SK-MEL-5 (cell line): ENCODE results near the gene DISP3. TPM values are rescaled to one million over a fixed set of nuclear protein-coding genes. Genes with fewer than 3 reads are reported as not detected.

Experiments used
- DNase-seq: peaks from one replicate; pipeline ENCODE4 v3.0.0-alpha.2; 2016; ENCODE audit warnings: low read depth, low spot score
- in situ Hi-C: cut with HindIII; loops from 2 replicates; pipeline ENCODE4 v1.10.0; 2016; ENCODE audit warnings: low sequenced_read_pairs, high pct_unique_total_duplicates, low pct_unique_long_range_greater_than_20kb
- total RNA-seq: library from RNA; depleted of rRNA; stranded (reverse); fragments of >200 nt; shearing (Covaris generic); gene quantifications from 2 replicates; pipeline ENCODE4 v1.2.3, GENCODE V29; 2014

DISP3 gene
- total RNA-seq, 1 experiment from 2014 or later = 0.08 TPM

DNA sequence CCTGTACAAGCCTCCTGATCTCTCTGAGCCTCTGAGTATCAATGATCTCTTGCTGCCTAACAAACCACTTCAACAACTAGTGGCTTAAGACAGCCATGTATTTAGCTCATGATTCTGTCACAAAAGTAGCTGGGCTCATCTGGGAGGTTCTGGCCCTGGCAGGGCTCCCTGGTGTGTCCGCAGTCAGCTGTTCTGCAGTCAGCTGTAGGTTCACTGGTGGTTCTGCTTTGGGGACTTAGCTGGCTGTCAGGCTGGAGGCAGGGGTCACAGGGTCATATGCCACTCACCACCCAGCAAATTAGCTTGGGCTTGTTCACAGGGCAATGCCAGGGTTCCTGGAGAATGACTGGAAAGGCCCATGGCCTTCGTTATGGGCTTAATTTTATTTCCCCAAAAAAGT lies 64.8 kb downstream of the DISP3 start:
- DNase-seq = no peak
- in situ Hi-C loops = no loop called here

DNA sequence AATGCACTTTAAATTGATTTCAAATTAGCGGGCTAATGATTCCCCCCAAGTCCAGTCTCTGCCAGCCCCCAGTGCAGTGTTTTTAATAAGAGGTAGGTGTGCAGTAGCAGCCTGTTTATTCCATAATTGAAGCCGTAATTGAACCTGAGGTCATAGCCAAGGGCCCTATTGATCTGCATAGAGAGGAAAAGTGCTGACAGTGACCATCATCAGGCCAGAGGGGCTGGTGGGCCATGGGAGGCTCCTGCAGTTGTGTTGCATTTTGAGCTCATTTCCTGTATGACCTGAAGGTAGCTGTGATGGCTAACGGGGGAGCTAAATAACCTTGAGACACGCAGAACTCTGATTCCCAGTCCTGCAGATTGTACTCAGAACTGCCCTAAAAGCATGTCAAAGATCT lies 67.5 kb downstream of the DISP3 start:
- in situ Hi-C loops = no loop called here
- DNase-seq = no peak

DNA sequence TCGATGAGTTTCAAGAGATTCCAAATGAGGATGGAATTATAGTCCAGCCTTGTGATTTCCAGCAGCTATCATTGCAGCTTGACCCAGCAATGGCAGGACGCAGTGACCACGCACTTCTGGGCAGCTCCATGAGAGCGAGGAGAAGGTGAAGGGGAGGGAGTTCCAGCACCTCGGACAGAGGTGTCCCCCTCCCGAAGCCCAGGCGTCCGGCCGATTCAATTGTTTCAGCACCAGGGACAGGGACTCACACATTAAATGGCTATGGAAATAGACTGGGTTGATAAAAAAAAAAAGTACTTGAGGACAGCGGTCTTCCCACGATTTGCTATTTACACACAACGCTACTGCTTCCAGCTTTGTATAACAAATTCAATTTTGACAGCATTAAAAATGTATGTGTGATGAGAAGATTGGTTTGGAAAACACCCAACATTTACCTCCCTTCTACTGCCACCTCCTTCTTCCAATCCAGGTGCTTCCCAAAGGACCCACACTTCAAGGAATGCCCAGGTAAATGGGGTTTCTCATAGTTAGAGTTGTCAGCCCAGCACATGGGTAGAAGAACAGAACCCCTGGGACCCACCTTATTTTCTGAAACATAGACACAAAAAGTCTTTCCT lies 71.8 kb downstream of the DISP3 start:
- DNase-seq = peak; percentile 68
- in situ Hi-C loops = no loop called here

DNA sequence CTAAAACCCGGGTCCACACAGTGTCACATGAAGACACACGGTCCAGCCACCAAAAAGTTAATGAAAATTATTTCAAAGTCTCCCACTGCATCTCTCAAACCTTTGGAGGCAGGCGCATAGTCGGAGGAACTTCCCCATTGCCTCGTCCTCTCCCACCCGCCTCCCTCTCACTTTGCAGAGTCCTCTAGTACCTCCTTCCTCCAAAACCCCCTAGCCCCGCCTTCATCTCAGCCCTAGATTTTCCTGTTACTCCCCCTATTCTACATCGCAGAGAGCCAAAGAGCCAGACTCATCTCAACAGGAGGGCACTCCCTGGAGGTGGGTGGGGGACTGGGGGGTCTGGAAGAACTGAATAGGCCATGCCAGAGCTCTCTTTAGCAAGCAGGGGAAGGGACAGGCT lies 79.3 kb downstream of the DISP3 start:
- in situ Hi-C loops = no loop called here
- DNase-seq = no peak

DNA sequence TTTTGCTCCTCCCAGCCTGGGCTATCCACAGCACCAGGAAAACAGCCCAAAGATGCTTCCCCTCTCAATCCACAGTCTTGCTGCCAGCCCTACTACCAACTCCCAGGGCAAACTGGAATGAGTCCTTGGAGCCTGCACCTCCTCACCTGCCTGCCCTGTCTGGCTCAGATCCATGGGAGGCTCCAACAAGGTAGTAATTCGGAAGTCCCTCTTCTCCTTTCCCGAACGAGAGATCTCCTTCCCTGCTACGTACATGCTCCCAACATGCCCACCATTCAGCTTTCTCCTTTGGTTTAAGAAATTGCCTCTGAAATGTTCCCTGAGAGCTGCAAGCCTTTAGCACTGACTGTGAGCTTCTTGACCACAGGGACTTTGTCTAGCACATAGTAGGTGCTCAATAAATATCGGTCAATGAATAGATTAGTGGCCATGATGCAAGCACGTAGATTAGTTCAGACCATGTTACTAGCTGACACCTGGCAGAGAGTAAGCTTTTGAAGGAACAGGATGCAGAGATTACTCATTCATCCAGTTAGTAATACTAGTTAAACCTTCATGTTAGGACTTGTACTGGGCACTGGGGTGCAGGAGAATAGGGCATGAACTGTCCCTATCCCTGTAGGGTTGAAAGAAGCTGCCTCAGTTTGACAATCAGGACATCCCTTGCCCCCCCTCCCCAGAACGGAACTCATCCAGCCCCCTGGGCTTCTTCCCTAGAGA lies 80.1 kb downstream of the DISP3 start:
- in situ Hi-C loops = no loop called here

DNA sequence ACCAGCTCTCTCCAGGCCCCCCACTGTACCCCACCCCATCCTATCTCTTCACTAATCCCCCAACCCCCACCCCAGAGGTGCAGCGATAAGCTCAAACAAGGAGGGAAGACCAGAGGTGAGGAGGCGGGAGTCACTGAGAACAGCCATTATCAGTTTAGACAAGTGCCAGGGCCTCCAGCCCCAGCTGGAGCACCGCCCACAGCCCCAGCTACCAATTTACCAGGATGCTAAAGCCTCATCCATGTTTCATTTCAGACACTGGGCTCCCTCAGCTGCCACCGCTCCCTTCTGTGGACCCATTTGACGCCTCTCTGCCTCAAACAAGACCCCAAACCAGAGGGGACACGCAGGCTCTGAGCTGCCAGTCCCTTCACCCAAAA lies 80.6 kb downstream of the DISP3 start:
- DNase-seq = no peak
- in situ Hi-C loops = no loop called here

More for the DNA sequence above, 80.1 kb downstream of the DISP3 start:
- DNase-seq = no peak

DNA sequence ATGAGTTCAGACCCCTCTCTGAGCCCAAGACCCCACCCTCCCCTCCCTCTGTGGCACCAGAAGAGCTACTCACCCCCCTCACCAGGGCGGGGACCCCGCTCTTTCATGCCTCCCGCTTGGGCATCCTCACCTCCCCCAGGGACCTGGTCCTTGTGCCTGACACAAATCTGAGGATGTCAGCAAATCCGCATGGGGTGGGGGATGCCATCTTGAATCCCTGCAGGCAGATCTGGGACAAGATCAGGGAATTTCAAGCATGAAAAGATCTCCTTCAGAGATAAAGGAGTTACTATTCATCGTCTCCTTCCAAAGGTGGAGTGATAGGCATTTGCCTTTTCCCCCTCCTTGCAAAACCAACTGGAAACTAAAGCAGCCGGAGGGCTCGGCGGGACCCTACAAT lies 81.1 kb downstream of the DISP3 start:
- no peak for DNase-seq
- in situ Hi-C loops = no loop called here

DNA sequence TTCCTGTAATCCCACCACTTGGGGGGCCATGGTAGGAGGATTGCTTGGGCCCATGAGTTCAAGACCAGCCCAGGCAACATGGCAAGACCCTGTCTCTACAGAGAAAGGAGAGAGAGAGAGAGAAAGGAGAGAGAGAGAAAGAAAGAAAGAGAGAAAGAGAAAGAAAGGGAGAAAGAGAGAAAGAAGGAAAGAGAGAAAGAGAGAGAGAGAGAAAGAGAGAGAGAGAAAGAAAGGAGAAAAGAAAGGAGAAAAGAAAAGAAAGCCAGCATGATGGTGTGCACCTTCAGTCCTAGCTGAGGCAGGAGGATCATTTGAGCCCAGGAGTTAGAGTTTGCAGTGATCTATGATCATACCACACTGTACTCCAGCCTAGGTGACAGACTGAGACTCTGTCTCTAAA lies 82.8 kb downstream of the DISP3 start:
- in situ Hi-C loops = no loop called here
- DNase-seq = no peak

DNA sequence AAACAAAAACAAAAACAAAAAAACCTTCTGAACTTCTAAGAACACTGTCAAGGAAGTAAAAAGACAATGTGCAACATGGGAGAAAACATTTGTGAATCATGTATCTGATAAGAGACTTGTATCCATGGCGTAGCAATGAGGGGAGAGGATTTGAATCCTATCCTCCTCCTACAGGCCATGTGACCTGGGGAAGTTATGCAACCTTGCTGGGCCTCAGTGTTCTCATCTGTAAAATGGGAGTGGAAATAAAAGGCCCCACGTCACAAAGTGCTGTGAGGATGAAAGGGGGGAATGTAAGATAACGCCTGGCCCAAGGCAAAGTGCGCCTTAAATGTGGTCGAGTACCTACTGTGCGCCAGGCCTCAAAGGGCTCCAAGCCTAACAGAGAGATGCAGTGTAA lies 83.7 kb downstream of the DISP3 start:
- DNase-seq = no peak
- in situ Hi-C loops = no loop called here

DNA sequence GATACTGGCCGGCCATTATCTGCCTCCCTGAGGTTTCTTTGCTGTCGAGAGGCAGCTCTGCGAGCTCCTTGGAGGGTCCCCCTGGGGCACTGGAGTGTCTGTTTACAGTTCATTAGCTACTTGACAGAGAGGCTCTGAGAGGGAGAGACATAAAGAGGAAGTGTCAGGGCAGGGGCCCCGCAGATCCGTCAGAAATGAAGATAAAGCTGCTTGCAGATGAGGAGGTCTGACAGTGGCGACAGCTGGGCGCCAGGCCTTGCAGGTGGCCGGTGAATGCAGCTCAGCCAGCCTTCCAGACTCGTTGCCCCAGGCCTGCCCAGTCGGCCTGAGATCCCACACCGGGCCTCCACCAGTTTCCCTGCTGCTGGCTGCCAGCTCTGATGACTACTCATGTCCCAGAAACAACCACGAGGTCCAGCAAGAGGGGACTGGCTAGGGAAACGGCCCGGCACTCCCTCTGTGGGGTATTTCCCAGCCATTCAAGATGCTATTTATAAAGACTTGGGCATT lies 84.7 kb downstream of the DISP3 start:
- no peak for DNase-seq
- in situ Hi-C loops = no loop called here

DNA sequence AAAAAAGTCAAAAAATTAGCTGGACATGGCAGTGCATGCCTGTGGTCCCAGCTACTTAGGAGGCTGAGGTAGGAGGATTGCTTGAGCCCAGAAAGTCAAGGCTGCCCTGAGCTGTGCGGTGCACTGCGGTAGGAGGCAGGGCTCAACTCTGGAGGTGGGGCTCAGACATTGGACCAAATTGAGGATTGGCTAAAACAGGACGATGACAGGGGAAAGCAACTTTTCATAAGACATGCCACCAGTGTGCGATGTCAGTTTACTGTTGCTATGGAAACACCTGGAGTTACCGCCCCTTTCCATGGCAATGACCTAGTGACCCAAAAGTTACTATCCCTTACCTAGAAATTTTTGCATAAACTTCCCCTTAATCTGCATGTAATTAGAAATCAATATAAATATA lies 85.3 kb downstream of the DISP3 start:
- in situ Hi-C loops = no loop called here
- DNase-seq = no peak

DNA sequence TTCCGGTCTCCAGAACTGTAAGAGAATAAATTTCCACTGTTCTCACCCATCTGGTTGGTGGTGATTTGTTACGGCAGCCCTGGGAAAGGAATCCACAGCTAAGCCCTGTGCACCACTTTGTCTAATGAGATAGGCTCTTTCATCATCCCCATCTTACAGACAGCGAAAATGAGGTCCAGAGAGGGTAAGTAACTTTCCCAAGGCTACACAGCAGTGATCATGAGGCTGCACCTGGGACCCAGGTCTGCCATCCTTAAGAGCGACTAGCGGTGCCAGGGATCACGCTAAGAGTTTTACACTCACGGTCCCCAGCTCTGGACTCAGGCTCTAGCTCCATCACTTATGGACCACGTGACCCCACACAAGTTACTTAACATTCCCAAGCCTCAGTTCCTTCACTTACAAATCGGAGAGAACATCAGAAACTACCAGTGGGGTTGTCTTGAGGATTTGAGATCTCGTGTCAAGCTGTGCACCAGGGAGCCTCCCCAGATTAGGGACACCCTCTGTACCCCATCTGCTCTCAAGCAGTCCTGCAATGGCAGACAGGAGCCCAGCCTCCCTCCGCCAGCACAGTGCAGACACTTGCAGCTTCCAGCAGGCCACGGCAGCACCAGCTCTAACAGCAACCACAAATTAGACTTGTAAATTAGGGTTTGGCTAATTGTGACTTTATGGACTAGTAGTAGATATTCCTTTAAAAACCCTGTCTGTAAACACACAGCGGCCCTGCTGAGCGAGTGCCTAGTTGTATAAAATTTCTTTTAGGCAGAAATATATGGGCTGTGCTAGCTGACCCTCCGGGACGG lies 87.3 kb downstream of the DISP3 start:
- DNase-seq = no peak
- in situ Hi-C loops = no loop called here

DNA sequence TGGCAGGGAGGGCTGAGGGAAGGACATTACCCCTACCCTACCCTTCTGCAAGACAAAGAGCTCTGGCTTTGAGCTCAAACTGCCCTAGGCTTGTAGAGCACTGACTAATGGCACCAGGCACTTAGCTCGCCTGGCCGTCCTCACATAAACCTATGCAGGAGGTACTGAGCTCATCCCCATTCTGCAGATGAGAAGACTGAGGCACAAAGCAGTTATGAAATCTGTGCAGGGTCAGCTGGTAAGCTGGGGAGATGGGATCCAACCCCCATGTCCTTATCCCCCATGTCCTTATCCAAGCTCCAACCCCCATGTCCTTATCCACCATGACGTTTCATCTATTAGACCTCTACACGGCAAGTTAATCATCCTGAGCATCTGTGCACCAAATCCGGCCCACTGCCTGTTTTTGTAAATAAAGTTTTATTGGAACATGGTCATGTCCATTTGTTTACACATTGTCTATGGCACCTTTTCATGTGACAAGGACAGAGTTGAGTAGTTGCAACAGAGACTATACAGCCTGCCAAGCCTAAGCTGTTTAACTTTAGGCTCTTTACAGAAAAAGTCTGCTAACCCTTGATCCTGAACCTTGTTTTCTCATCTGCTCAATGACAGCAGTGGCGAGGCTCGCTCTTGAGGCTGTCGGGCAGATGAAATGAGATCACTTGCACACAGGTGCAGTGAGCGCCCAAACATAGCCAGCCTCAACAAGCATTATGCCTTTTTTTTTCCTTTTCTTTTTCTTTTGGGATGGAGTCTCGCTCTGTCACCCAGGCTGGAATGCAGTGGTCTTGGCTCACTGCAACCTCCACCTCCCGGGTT lies 88.5 kb downstream of the DISP3 start:
- in situ Hi-C loops = no loop called here
- DNase-seq = no peak

DNA sequence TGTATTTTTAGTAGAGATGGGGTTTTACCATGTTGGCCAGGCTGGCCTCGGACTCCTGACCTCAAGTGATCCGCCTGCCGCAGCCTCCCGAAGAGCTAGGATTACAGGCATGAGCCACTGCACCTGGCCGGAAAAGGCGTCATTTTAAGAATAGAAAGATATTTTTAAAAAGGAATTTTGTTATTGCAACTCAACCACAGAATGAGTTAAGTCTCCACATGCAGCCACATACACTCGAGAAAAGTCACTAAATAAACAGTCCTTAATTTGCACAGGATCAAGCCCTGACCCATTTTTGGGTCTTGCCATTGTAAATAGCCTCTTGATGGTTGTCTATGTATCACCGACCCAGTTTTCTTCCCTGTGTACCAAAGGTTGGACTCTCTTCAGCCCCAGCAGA lies 89.7 kb downstream of the DISP3 start:
- DNase-seq = no peak
- in situ Hi-C loops = no loop called here

DNA sequence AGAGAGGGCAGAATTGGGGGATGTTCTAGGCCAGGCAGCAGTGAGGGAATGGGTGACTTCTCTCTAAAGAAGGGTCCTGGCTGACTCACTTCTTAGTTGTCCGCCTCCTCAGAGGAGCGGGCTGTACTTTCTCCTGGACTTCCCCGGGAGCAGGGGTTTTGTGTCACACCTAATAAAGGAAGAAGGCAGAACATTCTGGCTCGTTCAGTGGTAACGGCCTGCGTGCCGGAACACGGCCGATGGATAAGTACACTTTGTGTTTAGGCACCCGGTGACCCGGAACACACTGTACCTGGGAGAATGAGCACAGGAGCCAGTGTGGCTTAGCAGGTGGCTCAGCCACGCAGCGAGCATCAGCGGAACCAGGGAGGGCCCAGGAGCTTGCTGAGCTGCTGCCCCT lies 90.6 kb downstream of the DISP3 start:
- DNase-seq = no peak
- in situ Hi-C loops = no loop called here

DNA sequence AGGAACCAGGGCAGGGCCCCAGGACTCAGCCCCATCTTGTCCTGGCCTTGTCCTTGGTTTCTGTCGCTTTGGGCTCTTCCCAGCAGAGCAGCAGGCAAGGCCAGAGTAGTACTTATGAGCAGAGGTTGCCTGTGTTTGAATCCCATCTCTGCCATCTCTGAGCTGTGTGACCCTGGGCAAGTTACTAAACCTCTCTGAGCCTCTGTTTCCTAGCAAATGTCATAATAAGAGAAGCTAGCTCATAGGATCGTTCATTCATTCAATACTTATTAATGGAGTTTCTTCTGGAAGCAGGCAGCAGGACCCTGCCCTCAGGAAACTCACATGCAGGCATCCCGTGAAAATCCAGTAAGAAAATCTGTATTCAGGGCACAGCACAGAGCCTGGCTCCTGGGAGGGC lies 91.0 kb downstream of the DISP3 start:
- in situ Hi-C loops = no loop called here
- no peak for DNase-seq

DNA sequence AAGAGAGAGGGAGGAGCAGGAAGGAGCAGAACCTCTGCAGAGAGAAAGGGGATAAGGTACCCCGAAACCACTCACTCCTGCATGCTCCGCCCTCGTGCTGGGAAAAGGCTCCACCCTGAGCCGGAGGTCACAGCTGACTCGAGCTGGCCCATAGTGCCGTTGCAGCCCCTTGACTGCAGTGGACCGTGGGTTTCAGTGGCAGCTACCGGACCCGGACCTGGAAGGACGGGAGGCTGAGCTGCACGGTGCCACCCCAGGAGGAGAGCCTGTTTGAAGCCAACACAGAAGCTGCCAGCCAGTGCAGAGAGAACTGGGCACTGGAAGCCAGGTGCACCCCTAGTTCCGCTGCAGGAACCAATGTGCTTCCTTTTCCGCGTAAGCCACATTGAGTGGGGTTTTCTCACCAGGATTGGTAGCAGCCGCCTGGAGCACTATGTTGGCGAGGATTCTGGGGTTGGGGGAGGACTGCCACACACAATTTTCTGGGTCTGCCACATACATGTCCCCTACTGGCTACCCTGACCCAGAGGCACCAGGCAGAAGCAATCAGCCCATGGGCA lies 91.9 kb downstream of the DISP3 start:
- DNase-seq = no peak
- in situ Hi-C loops = no loop called here
